OCI-LY1 (cell line): ENCODE results near the gene CUX1.

ENCODE experiments used
- CTCF ChIP-seq: fragments of 200-600 bp; sonication (generic), shearing (Covaris generic); IDR thresholded peaks from 2 replicates; pipeline ENCODE4 v1.5.1; 2017; ENCODE audit warnings: mild to moderate bottlenecking, antibody characterized with exemption, low read length, moderate library complexity, mixed read lengths
- EZH2 ChIP-seq: fragments of 200-600 bp; sonication (generic), shearing (Covaris generic); IDR thresholded peaks from 2 replicates; pipeline ENCODE4 v1.8.0; 2017; ENCODE audit warnings: borderline replicate concordance, mixed run types, mild to moderate bottlenecking, antibody characterized with exemption, low read length, moderate library complexity, mixed read lengths

GRCh38 chr7:102147008-102147407 is 329.6 kb downstream of the CUX1 start:
- TF ChIP-seq EZH2 (no peak), CTCF (no peak)
